MM.1S (cell line): ENCODE measurements around the gene ZBTB25.

ENCODE experiments used
- CTCF ChIP-seq: fragments of 300-600 bp; sonication (generic); IDR thresholded peaks from 2 replicates; pipeline ENCODE4 v1.5.1; 2016; ENCODE audit warnings: antibody characterized with exemption, low read length, mixed read lengths
- EZH2 ChIP-seq: fragments of 300-600 bp; sonication (generic); optimal IDR thresholded peaks from 2 replicates; pipeline ENCODE3; 2017; ENCODE audit warnings: low read depth, mild to moderate bottlenecking, antibody characterized with exemption, low read length, mixed read lengths

DNA sequence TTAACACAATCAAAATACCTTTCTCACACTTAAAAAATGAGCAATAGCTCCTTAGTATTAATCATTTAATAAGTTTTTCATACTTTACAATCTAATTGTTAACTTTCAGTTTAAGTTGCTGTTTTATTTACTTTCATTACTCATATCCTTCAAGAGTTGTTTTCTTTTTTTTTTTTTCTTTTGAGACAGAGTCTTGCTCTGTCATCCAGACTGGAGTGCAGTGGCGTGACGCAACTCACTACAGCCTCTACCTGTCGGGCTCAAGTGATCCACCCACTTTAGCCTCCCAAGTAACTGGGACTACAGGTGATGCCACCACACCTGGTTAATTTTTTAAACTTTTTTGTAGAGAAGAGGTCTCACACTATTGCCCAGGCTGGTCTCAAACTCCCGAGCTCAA lies 17.1 kb upstream of the ZBTB25 start:
- TF ChIP-seq CTCF (no peak), EZH2 (no peak)
